Gastrocnemius medialis (tissue), 4 donors: ENCODE data around the gene MEIS2. TPM values are rescaled to one million over a fixed set of nuclear protein-coding genes. Genes with fewer than 3 reads are reported as not detected.

ENCODE experiments used
- ATAC-seq, 2 donors: fragments of 150-250 bp; one replicate each; pipeline ENCODE4 v1.9.1; 2016
- DNase-seq, 2 donors: peaks; one replicate each; pipeline ENCODE4 v3.0.0-alpha.2; 2019
- H3K27ac ChIP-seq, 4 donors: fragments of 200-600 bp; sonication (generic); 1 replicate in 1 of 4; 2 replicates in 3 of 4; pipeline ENCODE4 v1.5.1; 2016 to 2018; ENCODE audit warnings: mild to moderate bottlenecking in 2 of 4, moderate library complexity in 1 of 4
- H3K27me3 ChIP-seq, 3 donors: fragments of 200-600 bp; sonication (generic) in 2 of 3; 1 replicate in 1 of 3; 2 replicates in 2 of 3; pipeline versions ENCODE4 v1.5.1 to v1.6.0; 2016 to 2019; ENCODE audit warnings: mild to moderate bottlenecking in 1 of 3, moderate library complexity in 1 of 3
- H3K36me3 ChIP-seq, 2 donors: fragments of 200-600 bp; sonication (generic) in 1 of 2; one replicate each; pipeline ENCODE4 v1.5.1; 2017 to 2018
- H3K4me1 ChIP-seq, 2 donors: fragments of 200-600 bp; sonication (generic) in 1 of 2; one replicate each; pipeline ENCODE4 v1.5.1; 2016 to 2017; ENCODE audit warnings: mild to moderate bottlenecking in 2 of 2
- H3K4me3 ChIP-seq, 4 donors: fragments of 200-600 bp; sonication (generic) in 3 of 4; 1 replicate in 1 of 4; 2 replicates in 3 of 4; pipeline ENCODE4 v1.5.1; 2016 to 2019; ENCODE audit warnings: mild to moderate bottlenecking in 2 of 4
- H3K9me3 ChIP-seq, 3 donors: fragments of 200-600 bp; sonication (generic) in 2 of 3; 1 replicate in 1 of 3; 2 replicates in 2 of 3; pipeline ENCODE4 v1.5.1; 2016 to 2019
- CTCF ChIP-seq, 5 experiments: fragments of 450-650 bp in 3 of 5; fragments of 200-600 bp in 2 of 5; sonication (generic) in 2 of 5; IDR thresholded peaks in 4 of 5; conservative IDR thresholded peaks in 1 of 5; 1 replicate in 4 of 5; 2 replicates in 1 of 5; pipeline ENCODE4 v1.5.1; 2016 to 2019; ENCODE audit warnings: antibody characterized with exemption in 5 of 5, mild to moderate bottlenecking in 3 of 5, moderate library complexity in 3 of 5
- POLR2A ChIP-seq, 2 donors: fragments of 450-650 bp; IDR thresholded peaks; one replicate each; pipeline ENCODE4 v1.6.1; 2017; ENCODE audit warnings: antibody characterized with exemption in 2 of 2, mild to moderate bottlenecking in 2 of 2, moderate library complexity in 2 of 2
- in situ Hi-C, 4 donors: fragments of 200-750 bp; cut with MboI; loops; one replicate each; pipeline versions ENCODE4 v1.15.0 to v1.8.0; 2017; ENCODE audit warnings: low sequenced_read_pairs in 4 of 4
- intact Hi-C: fragments of 100-400 bp; cut with DNase I; formaldehyde crosslinking; loops from one replicate; pipeline ENCODE4 v1.15.1; 2023; ENCODE audit warnings: low total_unique reads
- total RNA-seq, 4 donors: library from RNA; depleted of rRNA; stranded (reverse); fragments of >200 nt; gene quantifications; one replicate each; pipeline versions ENCODE4 v1.1.0 to v1.2.3, GENCODE V29; 2016

Gene MEIS2
- total RNA-seq, 4 donors from 2014 or later = 0.31 to 1.8 (median 0.40) TPM; not detected in 1

DNA sequence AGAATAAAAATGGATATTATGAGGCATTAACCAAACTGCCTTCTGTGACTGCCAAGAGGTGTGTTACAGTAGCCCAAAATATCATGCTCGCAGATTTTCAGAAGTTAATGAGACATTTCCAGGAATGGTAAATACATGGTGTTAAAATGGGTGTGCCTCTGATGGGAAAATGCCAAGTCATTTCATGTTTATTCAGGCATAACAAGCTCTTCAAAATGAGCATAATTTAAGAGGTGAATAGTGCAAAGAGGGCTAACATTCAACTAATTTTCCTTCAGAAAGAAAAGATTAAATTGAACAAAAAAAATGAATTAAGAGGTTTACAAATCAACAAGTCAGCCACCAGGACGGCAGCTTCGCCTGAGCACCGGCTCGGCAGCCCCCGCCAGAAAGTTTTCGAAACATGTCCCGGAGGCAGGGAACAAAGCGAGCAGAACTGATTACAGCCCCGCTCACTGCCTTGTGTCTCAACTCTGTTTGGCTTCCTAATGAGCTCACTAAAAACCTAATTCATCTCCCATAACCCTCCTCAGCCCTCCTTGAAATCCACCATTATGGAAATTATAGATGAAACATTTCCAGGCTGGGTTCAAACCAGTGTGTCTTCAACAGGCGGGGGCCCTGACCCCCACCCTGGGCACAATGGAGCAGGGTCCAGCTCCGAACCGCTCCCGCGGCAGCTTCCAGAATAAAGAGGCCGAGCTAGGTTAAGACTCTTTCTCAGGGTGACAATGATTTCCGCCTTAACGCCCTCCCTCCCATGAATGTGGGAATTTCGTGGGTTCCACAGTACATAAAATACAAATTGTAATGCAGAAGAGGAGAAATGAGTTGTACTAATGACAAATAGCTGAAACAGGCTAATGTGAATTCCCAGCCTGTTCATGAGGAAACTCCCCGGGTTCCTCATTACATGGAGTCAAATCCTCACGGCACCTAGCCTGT is 43.9 kb downstream of the MEIS2 start:
- in situ Hi-C loops (no loop called here), intact Hi-C loops (no loop called here)
- Histone ChIP-seq H3K36me3 (no peaks in the 10 kb centered on the region), H3K9me3 (no peaks in the 10 kb centered on the region), H3K27ac (no peak overlapping the region), H3K27me3 (peaks cover 0 to 8% (median 0%) of the 10 kb centered on the region in 3 donors), H3K4me1 (no peaks in the 10 kb centered on the region), H3K4me3 (no peak overlapping the region)
- DNase-seq (no peak), ATAC-seq (no peak)
- TF ChIP-seq CTCF (IDR thresholded peaks at IDR 0.05 in 4 of 5, conservative IDR thresholded peaks at IDR 0.05 in 1 of 5) = no peak
- no peak for TF ChIP-seq POLR2A (IDR thresholded peaks at IDR 0.05)

DNA sequence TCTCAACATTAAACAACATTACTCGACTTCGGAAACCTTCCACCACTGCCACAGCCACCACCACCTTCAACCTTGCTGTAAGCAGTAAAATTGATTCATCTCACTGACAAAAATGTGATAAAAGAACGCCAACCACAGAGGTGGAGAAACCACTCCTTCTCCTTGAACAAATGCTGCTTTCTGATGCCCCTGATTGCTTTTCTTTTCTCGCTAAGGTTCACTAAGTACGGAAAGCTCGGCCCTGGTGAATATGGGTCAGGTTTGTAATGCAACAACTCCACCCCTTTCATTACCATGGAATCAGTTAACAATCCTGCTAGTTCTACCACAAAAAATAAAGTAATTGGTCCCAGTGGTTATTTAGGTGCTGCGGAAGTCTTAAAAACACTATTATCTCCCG is 44.9 kb downstream of the MEIS2 start:
- ATAC-seq (no peak), DNase-seq (no peak)
- Histone ChIP-seq H3K27ac (no peak overlapping the region), H3K36me3 (no peaks in the 10 kb centered on the region), H3K9me3 (no peaks in the 10 kb centered on the region), H3K4me3 (no peak overlapping the region), H3K4me1 (no peaks in the 10 kb centered on the region), H3K27me3 (peaks cover 0 to 8% (median 0%) of the 10 kb centered on the region in 3 donors)
- in situ Hi-C loops = no loop called here
- no peak for TF ChIP-seq POLR2A (IDR thresholded peaks at IDR 0.05)
- TF ChIP-seq CTCF (IDR thresholded peaks at IDR 0.05 in 4 of 5, conservative IDR thresholded peaks at IDR 0.05 in 1 of 5) = no peak
- intact Hi-C loops = no loop called here

GRCh38 chr15:37054336-37054735 is 46.0 kb downstream of the MEIS2 start:
- no peak overlapping the region for H3K4me3 ChIP-seq
- no peaks in the 10 kb centered on the region for H3K4me1 ChIP-seq
- H3K27me3 ChIP-seq = peaks cover 0 to 8% (median 0%) of the 10 kb centered on the region in 3 donors
- ATAC-seq (no peak), DNase-seq (no peak)
- no peak for TF ChIP-seq CTCF (IDR thresholded peaks at IDR 0.05 in 4 of 5, conservative IDR thresholded peaks at IDR 0.05 in 1 of 5)
- TF ChIP-seq POLR2A (IDR thresholded peaks at IDR 0.05) = no peak
- no peaks in the 10 kb centered on the region for H3K36me3 ChIP-seq
- H3K27ac ChIP-seq = no peak overlapping the region
- no peaks in the 10 kb centered on the region for H3K9me3 ChIP-seq
- in situ Hi-C loops (no loop called here), intact Hi-C loops (no loop called here)

- H3K4me3 ChIP-seq = no peak overlapping the region
- H3K4me1 ChIP-seq = no peaks in the 10 kb centered on the region
- no peaks in the 10 kb centered on the region for H3K36me3 ChIP-seq
- in situ Hi-C loops = no loop called here
- no peaks in the 10 kb centered on the region for H3K9me3 ChIP-seq
- ATAC-seq (no peak), DNase-seq (no peak)
- no peak for TF ChIP-seq POLR2A (IDR thresholded peaks at IDR 0.05)
- TF ChIP-seq CTCF (IDR thresholded peaks at IDR 0.05 in 4 of 5, conservative IDR thresholded peaks at IDR 0.05 in 1 of 5) = no peak
- H3K27ac ChIP-seq = no peak overlapping the region
- peaks cover 0 to 8% (median 0%) of the 10 kb centered on the region in 3 donors for H3K27me3 ChIP-seq
- intact Hi-C loops = no loop called here
Observed at GRCh38 chr15:37053166-37053565, 47.2 kb downstream of the MEIS2 start.
